Activated CD8-positive, alpha-beta T cell treated with anti-CD3 and anti-CD28 coated beads for 36 hours (primary cell): Measurements from ENCODE around the gene PPM1B. TPM values are rescaled to one million over a fixed set of nuclear protein-coding genes. Genes with fewer than 3 reads are reported as not detected.
"Not testable (repeated sequence)": the region's sequence is repeated elsewhere in the genome, so short reads cannot be mapped to it uniquely, and the experiment has no call there.

Source experiments
- ATAC-seq: fragments of 200-7000 bp; cut with Tn5 transposase; one replicate; pipeline ENCODE4 v1.10.0; 2021; ENCODE audit warnings: mild to moderate bottlenecking, moderate library complexity
- CTCF ChIA-PET: fragments of 350-600 bp; sonication (Branson Sonifier 250); formaldehyde crosslinking; loops from one replicate; lab custom pipeline; 2021; ENCODE audit warnings: antibody characterized with exemption; lab: Charles Lee
- POLR2A ChIA-PET: fragments of 350-600 bp; sonication (Branson Sonifier 250); formaldehyde crosslinking; loops from one replicate; lab custom pipeline; 2021; ENCODE audit warnings: antibody characterized with exemption; lab: Charles Lee
- DNase-seq: peaks from one replicate; pipeline ENCODE4 v3.0.0-alpha.2; 2020
- H3K27ac Mint-ChIP-seq: one replicate; pipeline ENCODE4 v1.8.0; 2021; ENCODE audit warnings: mild to moderate bottlenecking, mixed read lengths
- H3K27me3 Mint-ChIP-seq: one replicate; pipeline ENCODE4 v1.8.0; 2021; ENCODE audit warnings: mixed read lengths
- H3K36me3 Mint-ChIP-seq: one replicate; pipeline ENCODE4 v1.8.0; 2021; ENCODE audit warnings: low read depth, mixed read lengths
- H3K4me1 Mint-ChIP-seq: one replicate; pipeline ENCODE4 v1.8.0; 2021; ENCODE audit warnings: low read depth, mixed read lengths
- H3K4me3 Mint-ChIP-seq: one replicate; pipeline ENCODE4 v1.8.0; 2021; ENCODE audit warnings: mild to moderate bottlenecking, moderate library complexity, mixed read lengths
- H3K9me3 Mint-ChIP-seq: one replicate; pipeline ENCODE4 v1.8.0; 2021; ENCODE audit warnings: mixed read lengths
- CTCF ChIP-seq: fragments of 200-600 bp; IDR thresholded peaks from one replicate; pipeline ENCODE4 v1.8.0; 2022; ENCODE audit warnings: antibody characterized with exemption, mild to moderate bottlenecking
- intact Hi-C: fragments of 100-400 bp; cut with micrococcal nuclease; formaldehyde crosslinking; loops from one replicate; pipeline ENCODE4 v1.10.0; 2022
- total RNA-seq, 2 experiments: library from RNA; stranded (reverse); gene quantifications; one replicate each; pipeline ENCODE4 v1.2.3, GENCODE V29; 2021

PPM1B gene
- total RNA-seq, 2 experiments from 2014 or later: 37.1 to 40.7 TPM

- TF ChIP-seq CTCF: no peak
These were observed 85.3 kb downstream of the PPM1B start for GRCh38 chr2:44254023-44254422.

GRCh38 chr2:44255704-44256103, 87.0 kb downstream of the PPM1B start:
- not testable (repeated sequence) for H3K4me1 Mint-ChIP-seq
- CTCF ChIA-PET: interaction anchor here (1.0 to 1.2 kb wide), 2 partner anchors 10 kb away, joined by 3 to 6 read pairs; no protein-coding TSS in a partner anchor

More at GRCh38 chr2:44254023-44254422, 85.3 kb downstream of the PPM1B start:
- Mint-ChIP-seq H3K27me3 (peaks cover under 1% of the 10 kb centered on the region), H3K27ac (no peak overlapping the region), H3K36me3 (peaks cover 2% of the 10 kb centered on the region), H3K4me1 (no peaks in the 10 kb centered on the region), H3K4me3 (no peak overlapping the region), H3K9me3 (peaks cover 7% of the 10 kb centered on the region)
- no peak for DNase-seq
- no peak for ATAC-seq
- intact Hi-C loops: no loop called here
- POLR2A ChIA-PET: no interaction called here
- CTCF ChIA-PET: no interaction called here

GRCh38 chr2:44257802-44258201, 89.1 kb downstream of the PPM1B start:
- H3K36me3 Mint-ChIP-seq, ATAC-seq, POLR2A ChIA-PET, CTCF ChIA-PET, H3K4me1 Mint-ChIP-seq, intact Hi-C loops, H3K27ac Mint-ChIP-seq, H3K27me3 Mint-ChIP-seq, H3K4me3 Mint-ChIP-seq, DNase-seq, H3K9me3 Mint-ChIP-seq: not testable (repeated sequence)

More at GRCh38 chr2:44255704-44256103, 87.0 kb downstream of the PPM1B start:
- H3K27ac Mint-ChIP-seq, POLR2A ChIA-PET, DNase-seq, intact Hi-C loops, ATAC-seq, H3K9me3 Mint-ChIP-seq, H3K4me3 Mint-ChIP-seq, H3K27me3 Mint-ChIP-seq, H3K36me3 Mint-ChIP-seq: not testable (repeated sequence)

GRCh38 chr2:44267269-44267795, 98.7 kb downstream of the PPM1B start:
- H3K9me3 Mint-ChIP-seq: peaks cover 2% of the 10 kb centered on the region
- ATAC-seq (no peak), DNase-seq (no peak)
- no peak overlapping the region for H3K4me3 Mint-ChIP-seq
- H3K27me3 Mint-ChIP-seq: no peaks in the 10 kb centered on the region
- H3K27ac Mint-ChIP-seq: no peak overlapping the region
- no peak for TF ChIP-seq CTCF
- H3K36me3 Mint-ChIP-seq: no peaks in the 10 kb centered on the region
- ChIA-PET POLR2A (no interaction called here), CTCF (interaction anchor here (1.0 kb wide), 1 partner anchor 12 kb away, joined by 3 read pairs; no protein-coding TSS in a partner anchor)
- intact Hi-C loops: no loop called here
- no peaks in the 10 kb centered on the region for H3K4me1 Mint-ChIP-seq

GRCh38 chr2:44267796-44268648, 99.3 kb downstream of the PPM1B start:
- intact Hi-C loops: no loop called here
- no peak for ATAC-seq
- no peaks in the 10 kb centered on the region for H3K27me3 Mint-ChIP-seq
- H3K9me3 Mint-ChIP-seq: peaks cover 2% of the 10 kb centered on the region
- no peak overlapping the region for H3K27ac Mint-ChIP-seq
- no peak overlapping the region for H3K4me3 Mint-ChIP-seq
- no peak for TF ChIP-seq CTCF
- no peaks in the 10 kb centered on the region for H3K4me1 Mint-ChIP-seq
- DNase-seq: no peak
- ChIA-PET CTCF (no interaction called here), POLR2A (interaction anchor here (0.6 kb wide), 1 partner anchor 144 kb away, joined by 4 read pairs; no protein-coding TSS in a partner anchor)
- no peaks in the 10 kb centered on the region for H3K36me3 Mint-ChIP-seq

- Mint-ChIP-seq H3K27ac (no peak overlapping the region), H3K4me1 (no peaks in the 10 kb centered on the region), H3K9me3 (peaks cover 2% of the 10 kb centered on the region), H3K36me3 (no peaks in the 10 kb centered on the region), H3K4me3 (no peak overlapping the region), H3K27me3 (no peaks in the 10 kb centered on the region)
- ChIA-PET POLR2A (no interaction called here), CTCF (no interaction called here)
- TF ChIP-seq CTCF: no peak
- DNase-seq (no peak), ATAC-seq (no peak)
- intact Hi-C loops: no loop called here
These were observed 101.2 kb downstream of the PPM1B start for GRCh38 chr2:44269831-44270230.
